Inflammatory macrophage treated with lipopolysaccharide for 4 hours (primary cell): ENCODE data around the gene TAS2R19.
"Not testable (repeated sequence)": the region's sequence is repeated elsewhere in the genome, so short reads cannot be mapped to it uniquely, and the experiment has no call there.

Source experiments
- DNase-seq: peaks from one replicate; pipeline ENCODE4 v3.0.0-alpha.2; 2020

TAS2R19 gene, protein sequence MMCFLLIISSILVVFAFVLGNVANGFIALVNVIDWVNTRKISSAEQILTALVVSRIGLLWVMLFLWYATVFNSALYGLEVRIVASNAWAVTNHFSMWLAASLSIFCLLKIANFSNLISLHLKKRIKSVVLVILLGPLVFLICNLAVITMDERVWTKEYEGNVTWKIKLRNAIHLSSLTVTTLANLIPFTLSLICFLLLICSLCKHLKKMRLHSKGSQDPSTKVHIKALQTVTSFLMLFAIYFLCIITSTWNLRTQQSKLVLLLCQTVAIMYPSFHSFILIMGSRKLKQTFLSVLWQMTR

GRCh38 chr12:11022520-11022919 is at the start of gene TAS2R19:
TAS2R19 (minus strand) TSS chr12:11022620; CDS start chr12:11022571, 49 bp downstream.
- DNase-seq = no peak

- DNase-seq = no peak
Observed at GRCh38 chr12:11071414-11071813, 49.0 kb upstream of the TAS2R19 start.

DNA sequence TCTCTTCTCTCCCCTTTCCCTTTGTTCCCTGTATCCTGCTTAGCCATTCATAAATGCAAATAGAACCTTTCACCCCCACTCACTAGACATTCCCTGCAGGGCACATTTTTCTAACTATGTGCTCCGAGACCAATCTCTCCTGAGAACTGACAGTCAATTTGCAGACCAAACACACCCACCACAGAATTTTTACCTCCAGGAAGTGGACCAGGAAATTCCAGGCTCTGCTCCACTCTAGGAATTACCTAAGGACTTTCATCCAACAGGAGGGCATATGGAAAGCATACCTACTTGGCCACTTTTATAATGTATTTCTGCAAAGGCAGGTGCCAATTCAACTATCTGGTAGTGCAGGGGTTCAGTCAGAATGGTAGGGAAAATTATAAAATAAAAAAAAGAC is 48.6 kb upstream of the TAS2R19 start:
- DNase-seq = no peak

DNA sequence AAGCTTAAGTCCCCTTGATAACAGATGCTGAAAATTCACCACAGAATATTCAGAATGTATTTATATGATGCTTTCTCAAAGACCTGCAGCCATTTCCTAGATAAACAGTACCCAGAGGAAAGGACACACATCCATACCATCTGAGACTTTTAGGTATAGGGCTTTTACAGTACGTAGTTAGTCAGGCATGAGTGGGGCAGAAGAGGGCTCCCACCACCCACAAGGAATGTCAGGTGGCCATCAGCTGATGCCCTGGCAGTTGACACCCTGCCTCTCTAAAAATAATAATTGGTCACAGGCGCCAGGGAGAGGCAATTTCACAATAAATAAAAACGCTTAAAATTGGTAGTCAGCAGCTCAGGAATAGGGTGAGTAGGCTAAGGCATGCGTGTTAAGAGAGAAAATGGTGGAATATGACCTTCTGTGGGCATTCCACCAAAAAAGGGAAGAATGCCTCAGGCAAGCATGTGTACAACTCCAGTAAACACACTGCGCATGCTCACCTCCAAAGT is 47.5 kb upstream of the TAS2R19 start:
- DNase-seq = no peak

GRCh38 chr12:11067514-11067913 is 45.1 kb upstream of the TAS2R19 start:
- DNase-seq = no peak

DNA sequence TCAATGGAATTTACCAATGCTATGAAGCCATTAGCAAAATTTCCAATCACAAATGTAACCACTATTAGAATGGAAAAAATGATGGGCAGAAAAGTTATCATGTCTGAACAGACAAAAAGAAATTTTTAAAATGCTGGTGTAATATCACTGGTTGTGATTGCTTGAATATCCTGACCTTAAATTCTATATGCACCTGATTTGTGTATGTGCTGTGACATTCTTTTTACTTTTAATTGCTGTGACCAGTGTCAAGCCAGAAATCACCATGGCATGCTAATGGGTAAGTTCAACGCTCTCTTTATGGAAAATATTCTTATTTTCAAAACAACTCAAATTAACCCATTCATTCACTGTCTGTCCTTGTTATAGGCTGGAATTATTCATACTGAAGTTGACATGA is 39.8 kb upstream of the TAS2R19 start, which contains the start of gene TAS2R46:
TAS2R46 (minus strand) TSS at position 101 of the 400 bp plus-strand sequence; CDS start at position 101, 0 bp downstream.
- DNase-seq = not testable (repeated sequence)

GRCh38 chr12:11059784-11060183 is 37.4 kb upstream of the TAS2R19 start:
- peak; percentile 30 for DNase-seq

DNA sequence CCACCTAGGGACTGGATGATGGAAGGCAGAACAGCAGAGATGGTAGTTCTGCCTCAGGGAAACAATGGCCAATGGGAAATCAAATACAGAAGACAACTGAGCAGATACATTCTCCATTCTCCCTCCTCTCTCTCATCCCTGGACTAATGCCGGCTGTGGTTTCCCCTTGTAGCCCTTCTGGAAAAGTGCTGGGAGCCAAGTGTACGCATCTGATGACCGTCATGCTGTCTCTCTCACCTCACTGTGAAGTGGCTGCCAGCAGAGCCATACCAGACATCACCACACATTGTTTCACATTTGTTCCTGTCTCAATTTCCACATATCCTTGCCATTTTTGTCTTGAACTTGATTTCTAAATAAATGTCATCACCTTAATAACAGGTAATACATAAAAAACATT is 36.6 kb upstream of the TAS2R19 start:
- no peak for DNase-seq

- no peak for DNase-seq
Observed at GRCh38 chr12:11055306-11055705, 32.9 kb upstream of the TAS2R19 start.

- not testable (repeated sequence) for DNase-seq
Observed at GRCh38 chr12:11049806-11050531, 27.5 kb upstream of the TAS2R19 start.

DNA sequence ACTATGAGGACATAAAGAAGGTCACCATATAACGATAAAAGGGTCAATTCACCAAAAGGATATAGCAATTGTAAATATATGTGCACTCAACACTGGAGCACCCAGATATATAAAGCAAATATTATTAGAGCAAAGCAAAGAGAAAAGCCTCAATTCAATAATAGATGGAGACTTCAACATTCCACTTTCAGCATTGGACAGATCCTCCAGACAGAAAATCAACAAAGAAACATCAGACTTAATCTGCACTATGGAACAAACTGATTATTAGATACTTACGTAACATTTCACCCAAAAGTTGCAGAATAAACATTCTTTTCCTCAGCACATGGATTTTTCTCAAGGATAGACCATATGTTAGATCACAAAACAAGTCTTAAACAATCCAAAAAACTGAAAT is 18.9 kb upstream of the TAS2R19 start:
- DNase-seq = not testable (repeated sequence)

DNA sequence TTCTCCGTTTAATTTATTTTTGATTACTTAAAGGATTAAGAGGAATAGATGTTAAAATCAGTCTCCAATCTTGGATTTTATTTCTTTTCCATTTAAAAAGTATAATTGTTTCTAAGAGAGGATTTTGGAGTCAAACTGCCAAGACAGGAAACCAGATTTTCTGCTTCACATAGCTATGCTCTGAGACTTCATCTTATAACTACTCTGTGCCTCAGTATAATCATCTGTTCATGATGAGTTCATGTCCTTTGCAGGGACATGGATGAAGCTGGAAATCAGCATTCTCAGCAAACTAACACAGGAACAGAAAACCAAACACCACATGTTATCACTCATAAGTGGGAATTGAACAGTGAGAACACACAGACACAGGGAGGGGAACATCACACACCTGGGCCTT is 17.7 kb upstream of the TAS2R19 start:
- DNase-seq = no peak

DNA sequence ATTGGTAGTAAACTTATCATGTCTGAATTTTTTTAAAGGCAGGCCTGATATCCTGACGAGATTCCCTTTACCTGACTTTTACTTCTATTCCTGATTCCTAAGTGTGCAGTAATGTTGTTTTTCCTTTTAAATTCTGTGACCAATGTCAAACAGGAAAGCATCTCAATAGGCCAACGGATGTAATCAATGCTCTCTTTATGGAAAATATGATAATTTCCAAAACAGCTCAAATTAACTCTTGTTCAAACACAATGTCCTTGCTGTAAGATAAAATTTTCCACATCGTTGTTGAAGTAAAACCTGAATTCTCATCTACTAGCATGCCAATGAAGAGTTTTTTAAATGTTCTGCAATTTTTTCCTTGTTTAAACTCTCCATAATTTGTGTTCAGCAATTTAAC is 16.8 kb upstream of the TAS2R19 start:
- no peak for DNase-seq

DNA sequence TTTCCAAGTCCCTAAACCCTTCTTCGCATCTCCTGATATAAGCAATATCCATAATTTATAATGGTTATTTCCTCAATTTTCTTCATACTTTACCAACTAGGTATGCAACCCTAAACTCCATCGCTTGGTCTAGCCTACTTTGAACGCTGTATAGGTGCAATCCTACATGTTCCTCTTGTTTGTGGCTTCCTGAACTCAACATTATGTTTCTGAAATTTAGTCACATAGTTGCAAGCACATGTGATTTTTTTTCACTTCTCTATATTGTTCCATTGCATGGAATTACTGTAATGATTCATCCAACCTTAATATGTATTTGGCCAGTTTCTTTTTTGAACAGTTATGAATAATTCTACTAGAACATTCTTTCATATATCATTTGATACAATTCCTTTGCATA is 11.5 kb upstream of the TAS2R19 start:
- not testable (repeated sequence) for DNase-seq

DNA sequence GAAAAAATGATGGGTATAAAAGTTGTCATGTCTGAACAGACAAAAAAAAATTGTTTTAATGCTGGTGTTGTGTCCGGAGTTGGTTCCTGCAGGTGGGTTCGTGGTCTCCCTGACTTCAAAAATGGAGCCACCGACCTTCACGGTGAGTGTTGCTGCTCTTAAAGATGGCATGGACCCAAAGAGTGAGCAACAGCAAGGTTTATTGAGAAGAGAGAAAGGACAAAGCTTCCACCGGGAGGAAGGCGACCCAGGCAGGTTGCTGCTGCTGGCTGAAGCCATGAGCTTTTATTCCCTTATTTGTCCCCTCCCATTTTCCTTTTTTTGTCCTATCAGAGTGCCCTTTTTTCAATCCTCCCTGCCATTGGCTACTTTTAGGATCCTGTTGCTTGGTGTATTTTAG is 8.9 kb upstream of the TAS2R19 start, which contains the start of gene TAS2R31:
TAS2R31 (minus strand) TSS at position 101 of the 400 bp plus-strand sequence; CDS start at position 29, 72 bp downstream.
- DNase-seq = no peak

DNA sequence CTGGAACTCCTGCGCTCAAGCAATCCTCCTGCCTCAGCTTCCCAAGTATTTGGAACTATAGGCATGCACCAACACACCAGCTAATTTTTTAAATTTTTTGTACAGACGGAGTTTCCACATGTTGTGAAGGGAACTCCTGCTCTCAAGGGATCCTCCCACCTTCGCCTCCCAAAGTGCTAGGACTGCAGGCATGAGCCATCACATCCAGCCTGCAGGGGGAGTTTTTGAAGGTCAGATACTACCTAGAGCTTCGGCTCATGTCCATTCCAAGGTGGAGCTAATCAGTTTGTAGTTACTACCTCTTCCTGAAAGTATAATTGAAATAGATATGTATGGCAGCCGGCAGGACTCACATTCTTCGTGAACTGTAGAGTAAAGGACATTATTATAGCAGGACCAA is 3.7 kb upstream of the TAS2R19 start:
- no peak for DNase-seq

GRCh38 chr12:11023387-11023786 is 967 bp upstream of the TAS2R19 start:
- no peak for DNase-seq

- DNase-seq = no peak
Observed at GRCh38 chr12:11016937-11017336, 5.5 kb downstream of the TAS2R19 start.

DNA sequence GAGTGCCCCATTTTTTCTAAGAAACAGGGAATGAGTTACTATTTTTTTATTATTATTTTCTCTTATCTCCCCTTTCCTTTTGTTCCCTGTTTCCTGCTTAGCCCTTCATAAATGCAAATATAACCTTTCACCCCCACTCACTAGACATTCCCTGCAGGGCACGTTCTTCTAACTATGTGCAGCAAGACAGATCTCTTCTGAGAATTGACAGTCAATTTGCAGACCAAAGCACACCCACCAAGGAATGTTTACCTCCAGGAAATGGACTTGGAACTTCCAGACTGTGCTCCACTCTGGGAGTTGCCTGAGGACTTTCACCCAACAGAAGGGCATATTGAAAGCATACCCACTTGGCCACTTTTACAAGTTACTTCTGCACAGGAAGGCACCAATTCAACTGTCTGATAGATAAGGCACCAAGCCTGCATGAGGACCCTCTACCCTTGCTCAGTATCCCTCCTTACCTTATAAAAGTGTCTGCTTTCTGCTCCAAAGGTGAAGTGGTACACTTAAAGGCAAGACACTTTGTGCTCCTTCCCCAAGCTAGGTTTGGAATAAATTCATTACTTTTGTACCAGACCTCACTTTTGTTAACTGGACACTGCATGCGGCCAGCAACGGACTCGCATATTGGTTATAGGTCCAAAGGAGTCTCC is 6.5 kb downstream of the TAS2R19 start:
- no peak for DNase-seq

DNA sequence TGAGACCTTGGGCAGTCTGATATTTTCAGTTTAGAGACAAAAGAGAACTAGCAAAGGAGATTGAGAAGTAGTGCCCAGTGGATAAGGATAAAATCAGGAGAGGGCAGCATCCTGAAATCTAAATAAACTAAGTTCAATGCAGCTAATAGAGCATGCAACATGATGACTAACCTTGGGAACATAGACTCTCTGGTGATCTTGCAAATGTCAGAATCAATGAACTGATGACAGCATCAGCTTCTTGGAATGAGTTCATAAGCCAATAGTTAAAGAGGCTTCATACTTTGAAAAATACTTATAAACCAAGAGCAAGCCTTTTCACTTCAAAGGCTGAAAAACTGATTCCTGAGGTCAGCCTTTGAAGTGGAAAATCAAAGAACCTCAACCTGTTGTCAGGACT is 8.2 kb downstream of the TAS2R19 start:
- DNase-seq = no peak

DNA sequence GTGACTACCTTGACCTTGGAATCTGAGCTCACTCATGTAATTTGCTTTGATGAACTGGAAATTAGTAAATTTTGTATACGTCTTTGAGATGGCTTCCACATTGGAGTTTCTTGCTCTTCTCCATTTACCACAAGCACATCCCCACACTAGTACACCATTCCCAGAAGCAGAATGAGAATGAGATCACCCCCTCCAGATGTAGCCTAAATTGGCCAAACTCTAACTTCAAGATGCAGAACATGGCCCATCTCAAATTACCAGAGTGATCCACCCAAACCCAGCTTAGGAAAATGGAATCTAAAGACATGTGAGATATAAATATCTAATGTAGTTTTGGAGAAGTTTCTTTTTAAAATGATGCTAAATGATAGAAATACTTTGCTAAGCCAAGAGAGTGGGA is 14.8 kb downstream of the TAS2R19 start:
- DNase-seq = no peak

DNA sequence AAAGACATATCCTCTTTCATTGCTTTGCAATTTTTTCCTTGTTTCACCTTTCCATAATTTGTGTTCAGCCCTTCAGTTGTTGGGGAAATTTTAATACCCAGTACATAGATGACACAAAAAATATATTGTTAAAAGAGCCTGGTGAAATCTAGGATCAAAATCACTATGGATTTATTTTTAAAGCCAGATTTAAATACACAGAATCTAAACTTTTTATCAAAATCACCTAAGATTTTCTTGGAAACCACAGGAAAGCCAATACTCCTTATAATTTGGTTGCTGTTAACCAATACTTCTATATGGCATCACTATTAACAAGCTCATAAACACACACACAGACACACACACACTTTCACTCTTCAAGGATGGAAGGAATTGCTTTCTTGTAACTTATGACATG is 24.2 kb downstream of the TAS2R19 start, which contains the start of gene TAS2R20:
TAS2R20 (minus strand) TSS at position 101 of the 400 bp plus-strand sequence. CDS start 429 bp downstream, outside the sequence.
- no peak for DNase-seq

DNA sequence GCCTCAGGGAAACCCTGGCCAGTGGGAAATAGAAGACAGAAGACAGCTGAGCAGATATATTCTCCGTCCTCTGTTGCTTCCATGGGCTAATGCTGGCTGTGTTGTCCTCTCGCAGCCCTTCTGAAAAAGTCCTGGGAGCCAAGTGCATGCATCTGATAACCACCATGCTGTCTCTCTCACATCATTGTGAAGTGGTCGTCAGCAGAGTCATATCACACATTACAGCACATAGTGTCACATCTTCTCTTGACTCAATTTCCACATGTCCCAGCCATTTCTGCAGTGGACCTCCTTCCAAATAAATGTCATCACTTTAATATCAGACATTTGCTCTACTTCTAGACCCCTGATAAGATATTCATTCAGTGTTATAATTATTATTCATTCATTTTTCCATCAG is 28.1 kb downstream of the TAS2R19 start:
- no peak for DNase-seq
